Heart left ventricle (tissue), 13 donors: Measurements from ENCODE around the gene HOXC11.

Source experiments
- POLR2A ChIP-seq, 2 donors: fragments of 450-650 bp; IDR thresholded peaks; one replicate each; pipeline ENCODE4 v1.6.1; 2017; ENCODE audit warnings: antibody characterized with exemption in 2 of 2, mild to moderate bottlenecking in 2 of 2, moderate library complexity in 2 of 2
- TF ChIP-seq, protein P1 (sequence below), 12 donors: fragments of 200-600 bp; sonication (generic) in 4 of 12; IDR thresholded peaks; one replicate each; pipeline versions ENCODE4 v1.5.0 to v1.8.0; 2018 to 2022; ENCODE audit warnings: antibody characterized with exemption in 12 of 12, mild to moderate bottlenecking in 5 of 12
- donor health status: ischemic (EF 13 %, LVEDD 7.1; RV severe dilation, severe dysfunction).
- donor health status: DM: no; HTN: yes; CAD: no.
- donor health status: DM: no; HTN: no; CAD: no.
- donor health status: ischemic (EF 25% LVEDD 6.9; RV normal size, moderate dysfunction).
- donor health status: ischemic (EF 25% LVEDD 5.7; RV mildly dilated, moderate dysfunction).
- donor health status: ischemic (EF 35%, LVEDD 5.7; RV mildly dilated, moderate dysfunction).
- donor health status: nonischemic (EF 11% LVEDD 7.7; RV severe dilation, severe dysfunction).
- donor health status: DM: yes; HTN: yes; CAD: no.
- donor health status: PGD.
- donor health status: ischemic (EF 29% LVEDD 5.4; RV normal size, mild dysfunction).
- donor health status: nonischemic (EF 23%, LVEDD 6.1; RV moderate dilation, normal function).

DNA sequence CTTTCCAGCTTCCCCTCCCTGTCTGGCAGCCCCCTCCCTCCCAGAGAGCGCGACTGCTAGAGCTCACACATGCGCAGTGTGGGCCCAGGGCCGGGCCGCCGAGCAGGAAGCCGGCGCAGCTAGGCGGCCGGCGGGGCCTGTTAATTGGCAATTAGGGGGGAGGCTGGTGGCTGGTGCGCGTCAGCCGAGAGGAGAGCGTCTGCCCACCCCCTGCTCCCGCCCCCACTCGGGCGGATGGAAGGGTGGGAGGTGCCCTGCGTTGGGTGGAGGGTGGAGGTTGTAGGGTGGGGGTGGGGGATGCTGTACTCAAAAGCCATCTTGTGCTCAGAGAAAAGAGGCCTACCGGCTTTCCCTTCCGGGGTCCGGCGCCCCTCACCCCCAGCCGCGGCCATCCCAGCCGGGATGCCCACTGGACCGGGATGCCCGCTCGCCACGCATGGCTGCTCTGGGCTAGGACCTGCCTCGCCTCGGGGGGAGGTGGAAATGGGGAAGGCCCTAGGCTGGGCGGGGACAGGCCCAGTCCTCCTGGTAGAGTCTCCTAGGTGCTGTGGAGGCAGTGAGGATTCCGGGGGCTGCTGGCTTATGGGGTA is 45.0 kb downstream of the HOXC11 start:
- no peak for TF ChIP-seq POLR2A (IDR thresholded peaks at IDR 0.05)
- TF ChIP-seq, protein P1, sequence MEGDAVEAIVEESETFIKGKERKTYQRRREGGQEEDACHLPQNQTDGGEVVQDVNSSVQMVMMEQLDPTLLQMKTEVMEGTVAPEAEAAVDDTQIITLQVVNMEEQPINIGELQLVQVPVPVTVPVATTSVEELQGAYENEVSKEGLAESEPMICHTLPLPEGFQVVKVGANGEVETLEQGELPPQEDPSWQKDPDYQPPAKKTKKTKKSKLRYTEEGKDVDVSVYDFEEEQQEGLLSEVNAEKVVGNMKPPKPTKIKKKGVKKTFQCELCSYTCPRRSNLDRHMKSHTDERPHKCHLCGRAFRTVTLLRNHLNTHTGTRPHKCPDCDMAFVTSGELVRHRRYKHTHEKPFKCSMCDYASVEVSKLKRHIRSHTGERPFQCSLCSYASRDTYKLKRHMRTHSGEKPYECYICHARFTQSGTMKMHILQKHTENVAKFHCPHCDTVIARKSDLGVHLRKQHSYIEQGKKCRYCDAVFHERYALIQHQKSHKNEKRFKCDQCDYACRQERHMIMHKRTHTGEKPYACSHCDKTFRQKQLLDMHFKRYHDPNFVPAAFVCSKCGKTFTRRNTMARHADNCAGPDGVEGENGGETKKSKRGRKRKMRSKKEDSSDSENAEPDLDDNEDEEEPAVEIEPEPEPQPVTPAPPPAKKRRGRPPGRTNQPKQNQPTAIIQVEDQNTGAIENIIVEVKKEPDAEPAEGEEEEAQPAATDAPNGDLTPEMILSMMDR (IDR thresholded peaks at IDR 0.05): peak in 1 of 12 donors; percentile 7
